HG02763 (cell line): ENCODE data around the gene ARID5A.

ENCODE experiments used
- ATAC-seq: cut with Tn5 transposase; IDR thresholded peaks from one replicate; pipeline ENCODE4 v1.9.1; 2021; ENCODE audit warnings: mild to moderate bottlenecking, moderate library complexity; ENCODE audit not compliant: unreplicated experiment

The ARID5A gene

GRCh38 chr2:96527286-96528005, 9.1 kb upstream of the ARID5A start:
- ATAC-seq: peak; percentile 39

GRCh38 chr2:96528006-96528699, 8.4 kb upstream of the ARID5A start:
- no peak for ATAC-seq

- ATAC-seq: no peak
Observed at GRCh38 chr2:96528700-96529375, 7.7 kb upstream of the ARID5A start.

- no peak for ATAC-seq
Observed at GRCh38 chr2:96529376-96530143, 7.0 kb upstream of the ARID5A start.

- ATAC-seq: no peak
Observed at GRCh38 chr2:96530144-96530430, 6.5 kb upstream of the ARID5A start.

GRCh38 chr2:96530474-96531357, 5.8 kb upstream of the ARID5A start:
- no peak for ATAC-seq

- ATAC-seq: no peak
Observed at GRCh38 chr2:96531366-96531765, 5.2 kb upstream of the ARID5A start.

- no peak for ATAC-seq
Observed at GRCh38 chr2:96531872-96532505, 4.6 kb upstream of the ARID5A start.

GRCh38 chr2:96532641-96533291, 3.8 kb upstream of the ARID5A start:
- no peak for ATAC-seq

- ATAC-seq: no peak
Observed at GRCh38 chr2:96533292-96534073, 3.1 kb upstream of the ARID5A start.

GRCh38 chr2:96534141-96534540, 2.4 kb upstream of the ARID5A start:
- ATAC-seq: no peak

- ATAC-seq: no peak
Observed at GRCh38 chr2:96534701-96535181, 1.8 kb upstream of the ARID5A start.

- ATAC-seq: no peak
Observed at GRCh38 chr2:96535331-96535730, 1.2 kb upstream of the ARID5A start.

GRCh38 chr2:96537066-96537733, 648 bp downstream of the ARID5A start:
- peak; percentile 48 for ATAC-seq

- no peak for ATAC-seq
Observed at GRCh38 chr2:96537734-96538486, 1.4 kb downstream of the ARID5A start.

- no peak for ATAC-seq
Observed at GRCh38 chr2:96538487-96539214, 2.1 kb downstream of the ARID5A start.
